K562 (cell line): ENCODE data around the gene APOB. TPM values are rescaled to one million over a fixed set of nuclear protein-coding genes. Genes with fewer than 3 reads are reported as not detected.

Experiments used
- ATAC-seq: fragments of 200-7000 bp; cut with Tn5 transposase; 3 replicates; pipeline ENCODE4 v1.9.1; 2020; ENCODE audit warnings: moderate library complexity
- BruUV-seq: library from RNA; stranded (reverse); fragments of 400-500 nt; replicated peaks from 2 replicates; lab custom pipeline; 2021; lab: Mats Ljungman, UMichigan
- CTCF ChIA-PET: fragments of 300-600 bp; formaldehyde crosslinking; extraction: SDS; loops from one replicate; lab custom pipeline; 2021; ENCODE audit warnings: low intra/inter-chr PET ratio; lab: Yijun Ruan, JAX
- POLR2A ChIA-PET: fragments of 300-600, 350-650 bp; sonication (Branson Sonifier 250); formaldehyde crosslinking; extraction: SDS; loops from one replicate; lab custom pipeline; 2021; ENCODE audit warnings: antibody characterized with exemption, inconsistent platforms; lab: Yijun Ruan, JAX
- DNase-seq, 4 experiments: peaks; one replicate each; pipeline versions ENCODE4 v3.0.0 to v3.0.0-alpha.2; 2011 to 2018; ENCODE audit warnings: low spot score in 3 of 4, mixed read lengths in 3 of 4; ENCODE audit errors: extremely low read depth in 1 of 4
- FAIRE-seq: peaks from 2 replicates; lab custom pipeline; 2011; peaks lifted over from hg19 to GRCh38; lab: Jason Lieb, UNC
- H2AFZ ChIP-seq: 2 replicates; pipeline ENCODE4 v1.6.0; 2011; ENCODE audit warnings: low read depth, low read length, control low read depth, inconsistent platforms
- H3K27ac ChIP-seq: fragments of 200-600 bp; 3 replicates; pipeline ENCODE4 v1.8.0; 2011; ENCODE audit warnings: low read depth, mild to moderate bottlenecking, control low read depth, inconsistent platforms, low read length, moderate library complexity, mixed read lengths; ENCODE audit errors: extremely low read depth
- H3K27me3 ChIP-seq, 2 experiments: fragments of 300-600 bp in 1 of 2; 2 replicates in 1 of 2; 3 replicates in 1 of 2; pipeline versions ENCODE4 v1.6.0 to v1.8.0; 2011; ENCODE audit warnings: inconsistent platforms in 2 of 2, low read length in 2 of 2, mild to moderate bottlenecking in 1 of 2, mixed read lengths in 1 of 2, moderate library complexity in 1 of 2; ENCODE audit not compliant: control insufficient read depth in 2 of 2, insufficient read depth in 2 of 2
- H3K36me3 ChIP-seq: fragments of 300-600 bp; 3 replicates; pipeline ENCODE4 v1.8.0; 2011; ENCODE audit warnings: mild to moderate bottlenecking, low read length, inconsistent platforms; ENCODE audit not compliant: control insufficient read depth, insufficient read depth
- H3K4me1 ChIP-seq, 2 experiments: fragments of 200-600 bp in 1 of 2; replicated peaks in 1 of 2; 2 replicates in 1 of 2; 3 replicates in 1 of 2; pipeline versions ENCODE4 v1.5.1 to v1.8.0; 2011; ENCODE audit warnings: inconsistent platforms in 2 of 2, low read length in 2 of 2, mild to moderate bottlenecking in 1 of 2, mixed read lengths in 1 of 2, moderate library complexity in 1 of 2; ENCODE audit not compliant: control insufficient read depth in 2 of 2, insufficient read depth in 2 of 2
- H3K4me2 ChIP-seq: 2 replicates; pipeline ENCODE4 v1.6.1; 2011; ENCODE audit warnings: low read length, control low read depth, inconsistent platforms, mixed read lengths; ENCODE audit not compliant: insufficient read depth
- H3K4me3 ChIP-seq: fragments of 200-600 bp; sonication (generic), shearing (Covaris generic); 2 replicates; pipeline ENCODE4 v1.5.1; 2016; ENCODE audit warnings: control low read depth, inconsistent platforms
- H3K79me2 ChIP-seq: fragments of 200-600 bp; 3 replicates; pipeline ENCODE4 v1.8.0; 2011; ENCODE audit warnings: low read length, inconsistent platforms; ENCODE audit not compliant: control insufficient read depth, insufficient read depth
- H3K9ac ChIP-seq, 2 experiments: 2 replicates each; pipeline versions ENCODE4 v1.6.0 to v1.6.1; 2011; ENCODE audit warnings: low read depth in 2 of 2, low read length in 2 of 2, control low read depth in 1 of 2, inconsistent platforms in 1 of 2, mild to moderate bottlenecking in 1 of 2, mixed read lengths in 1 of 2; ENCODE audit not compliant: insufficient read depth in 1 of 2
- H3K9me1 ChIP-seq: one replicate; pipeline ENCODE4 v1.6.0; 2011; ENCODE audit warnings: inconsistent platforms, mild to moderate bottlenecking, low read length, moderate library complexity; ENCODE audit not compliant: control insufficient read depth, insufficient read depth
- H3K9me3 ChIP-seq: replicated peaks from 2 replicates; pipeline ENCODE4 v1.5.1; 2011; ENCODE audit warnings: low read depth, low read length, inconsistent platforms; ENCODE audit not compliant: control insufficient read depth, insufficient read depth
- H4K20me1 ChIP-seq: replicated peaks from 2 replicates; pipeline ENCODE4 v1.6.1; 2011; ENCODE audit warnings: low read length, inconsistent platforms, mixed read lengths; ENCODE audit not compliant: control insufficient read depth, insufficient read depth
- CBX1 ChIP-seq: sonication (generic); IDR thresholded peaks from 2 replicates; pipeline ENCODE4 v1.6.1; 2016; ENCODE audit warnings: antibody characterized with exemption, low read depth, mild to moderate bottlenecking
- FOXA1 ChIP-seq: fragments of 450-650 bp; IDR thresholded peaks from 2 replicates; pipeline ENCODE4 v1.6.1; 2016; ENCODE audit warnings: mild to moderate bottlenecking, borderline replicate concordance
- MAFF ChIP-seq: IDR thresholded peaks from 2 replicates; pipeline ENCODE4 v1.6.1; 2012; ENCODE audit warnings: low read length, improper control_type of control experiment
- NELFE ChIP-seq: IDR thresholded peaks from 2 replicates; pipeline ENCODE4 v1.6.1; 2011; ENCODE audit warnings: mild to moderate bottlenecking; ENCODE audit not compliant: insufficient read depth, insufficient read length
- RUNX1 ChIP-seq: sonication (generic); IDR thresholded peaks from 2 replicates; pipeline ENCODE4 v1.6.1; 2016; ENCODE audit warnings: antibody characterized with exemption, low read depth
- SRSF1 ChIP-seq: fragments of 200-400 bp; formaldehyde crosslinking; IDR thresholded peaks from 2 replicates; pipeline ENCODE4 v1.6.1; 2017; ENCODE audit warnings: mild to moderate bottlenecking, low read depth, low read length, moderate library complexity
- YY1 ChIP-seq, 3 experiments: IDR thresholded peaks; 2 replicates each; pipeline ENCODE4 v1.6.1; 2011; ENCODE audit warnings: low read length in 2 of 3, mild to moderate bottlenecking in 2 of 3, moderate library complexity in 2 of 3, borderline replicate concordance in 1 of 3, control low read depth in 1 of 3, low read depth in 1 of 3; ENCODE audit not compliant: insufficient read depth in 3 of 3, insufficient replicate concordance in 2 of 3, control insufficient read depth in 1 of 3, insufficient read length in 1 of 3; ENCODE audit errors: extremely low read depth in 1 of 3
- ZNF444 ChIP-seq: fragments of 250-450 bp; sonication (Bioruptor Pico); IDR thresholded peaks from 2 replicates; pipeline ENCODE4 v1.4.0; 2020; ENCODE audit warnings: mild to moderate bottlenecking, moderate library complexity
- WGBS: fragments of 100-300 bp; shearing (Covaris generic); methylation state at CpG from one replicate; pipeline ENCODE4 v1.1.6; 2016; ENCODE audit warnings: low coverage, mixed read lengths; ENCODE audit not compliant: insufficient coverage; ENCODE audit errors: missing lambda C conversion rate; 5-methylcytosine and 5-hydroxymethylcytosine counted together
- in situ Hi-C: fragments of 300-500 bp; cut with MboI; formaldehyde crosslinking; loops from 4 replicates; pipeline ENCODE4 v1.15.0; 2018; ENCODE audit warnings: inconsistent platforms, mixed read lengths
- intact Hi-C: fragments of 100-400 bp; cut with micrococcal nuclease; formaldehyde crosslinking; loops from 2 replicates; pipeline ENCODE4 v1.14.2; 2022
- polyA plus RNA-seq, 8 experiments: library from polyadenylated mRNA; depleted of rRNA in 4 of 8; stranded (reverse) in 5 of 8; unstranded in 3 of 8; fragments of >200 nt; fragmentation: Nextera tagmentation in 2 of 8; fragmentation: Illumina TruSeq in 1 of 8; extraction: Ambion mirVana in 2 of 8; extraction: Trizol in 1 of 8; gene quantifications; 2 replicates each; pipeline versions ENCODE4 v1.2.1 to v1.2.3, GENCODE V29; 2011 to 2014; ENCODE audit warnings: inconsistent platforms in 1 of 8, missing spikeins in 1 of 8
- total RNA-seq, 7 experiments: library from RNA; depleted of rRNA in 6 of 7; stranded (reverse); fragments of >200 nt in 6 of 7; fragmentation: Illumina TruSeq in 2 of 7; extraction: Trizol in 2 of 7; gene quantifications; 2 replicates each; pipeline versions ENCODE4 v1.2.1 to v1.2.3, GENCODE V29; 2011 to 2021; ENCODE audit warnings: low replicate concordance in 1 of 7

APOB gene
- total and polyA plus RNA-seq, 9 of the 15 experiments (the other 6 are each of a cell fraction or from before 2014, with no cell fraction given), result 0.73 TPM; not detected in 8

- DNase-seq (no peak), ATAC-seq (no peak), FAIRE-seq (no peak)
- ChIA-PET CTCF (interaction anchor here (0.7 to 1.4 kb wide), 3 partner anchors 76 to 381 kb away, joined by 3 to 7 read pairs (median 3); no protein-coding TSS in a partner anchor), POLR2A (no interaction called here)
- H3K79me2 ChIP-seq, result no peaks in the 10 kb centered on the region
- no peaks in the 10 kb centered on the region for H3K9me3 ChIP-seq
- no peaks in the 10 kb centered on the region for H3K9me1 ChIP-seq
- no peak overlapping the region for H3K4me2 ChIP-seq
- H3K4me3 ChIP-seq, result no peak overlapping the region
- no peaks in the 10 kb centered on the region for H3K36me3 ChIP-seq
- H3K9ac ChIP-seq, result no peak overlapping the region
- under 1% methylated on average over 16 of the region's 16 CpGs for WGBS
- peaks cover 0 to 8% of the 10 kb centered on the region in 2 experiments; a peak in 1 of 5 replicates for H3K4me1 ChIP-seq
- in situ Hi-C loops, result no loop called here
- peaks cover 2 to 26% of the 10 kb centered on the region in 2 experiments; a peak in 4 of 5 replicates for H3K27me3 ChIP-seq
- BruUV-seq, result no TSS peak
- no peak overlapping the region for H3K27ac ChIP-seq
- H4K20me1 ChIP-seq, result no peaks in the 10 kb centered on the region; the same call in 1 of the 2 replicates
- TF ChIP-seq NELFE (no peak), FOXA1 (no peak), ZNF444 (CRISPR knock-in tag) (no peak), YY1 (IDR thresholded peaks at IDR 0.05; ENCODE audit: borderline replicate concordance in 1 of 3, control insufficient read depth in 1 of 3, extremely low read depth in 1 of 3, insufficient read depth in 3 of 3, insufficient read length in 1 of 3, insufficient replicate concordance in 2 of 3, low read depth in 1 of 3, low read length in 2 of 3) (no peak), CBX1 (no peak), RUNX1 (no peak), SRSF1 (no peak), MAFF (no peak)
- no peak overlapping the region for H2AFZ ChIP-seq
- intact Hi-C loops, result loop anchor here (2.0 kb wide), 1 partner anchor 275 kb away; no protein-coding TSS in a partner anchor
Measured at GRCh38 chr2:21041943-21042707, 1.7 kb downstream of the APOB start.
